Measurements from ENCODE around the gene FLYWCH1. TPM values are rescaled to one million over a fixed set of nuclear protein-coding genes. Genes with fewer than 3 reads are reported as not detected.
A peak's percentile ranks its signal among the peaks of the same experiment; 100 is the strongest.

The FLYWCH1 gene
- total and polyA plus RNA-seq, 10 of the 15 experiments (the other 5 are each of a cell fraction or from before 2014, with no cell fraction given): 0.47 to 33.8 (median 11.2) TPM

- Histone ChIP-seq H3K4me1 (ENCODE audit: control insufficient read depth, insufficient read depth, low read length) (peaks cover 32% of the 10 kb centered on the region), H3K9me3 (replicated peaks; ENCODE audit: control insufficient read depth, insufficient read depth, low read length) (no peaks in the 10 kb centered on the region), H3K79me2 (ENCODE audit: control insufficient read depth, insufficient read depth, low read length) (peaks cover 16% of the 10 kb centered on the region), H2AFZ (ENCODE audit: control insufficient read depth, low read depth, low read length) (peak overlapping the region; percentile 65), H3K36me3 (ENCODE audit: control insufficient read depth in 2 of 2, insufficient read depth in 2 of 2, low read length in 1 of 2) (peaks cover 4 to 10% of the 10 kb centered on the region in 2 experiments; a peak in 3 of 4 replicates), H3K4me3 (peak overlapping the region; percentile 91), H3K27ac (ENCODE audit: control insufficient read depth, insufficient read depth) (no peak overlapping the region), H4K20me1 (ENCODE audit: control insufficient read depth, insufficient read depth) (no peaks in the 10 kb centered on the region), H3K27me3 (replicated peaks in 1 of 2; ENCODE audit: control insufficient read depth in 2 of 2, insufficient read depth in 2 of 2, low read length in 1 of 2) (no peaks in the 10 kb centered on the region), H3K9ac (ENCODE audit: control insufficient read depth, insufficient read depth, low read length) (peak overlapping the region; percentile 80; the same call in 1 of the 2 replicates), H3K4me2 (ENCODE audit: control insufficient read depth, insufficient read depth) (peak overlapping the region; percentile 84)
- no peak for FAIRE-seq
- POLR2A ChIA-PET: interaction anchor here (0.6 kb wide), 1 partner anchor 12 kb away, joined by 9 read pairs; no protein-coding TSS in a partner anchor
- RAD21 ChIA-PET (ENCODE audit: unreplicated experiment): no interaction called here
- CTCF ChIA-PET: no interaction called here
- BruUV-seq (replicated peaks): no TSS peak
- in situ Hi-C loops (cut with MboI): no loop called here
- SMC1A ChIA-PET (ENCODE audit: uncharacterized antibody, unreplicated experiment): no interaction called here
- DNase-seq (ENCODE audit: low read depth, low spot score): no peak
- 2% methylated on average over 18 of the region's 18 CpGs for WGBS (ENCODE audit: insufficient coverage, insufficient replicate concordance, low lambda C conversion rate, missing lambda C conversion rate)
- TF ChIP-seq ZNF274 (IDR thresholded peaks at IDR 0.05; ENCODE audit: insufficient read depth, insufficient read length) (no peak), E4F1 (IDR thresholded peaks at IDR 0.05; ENCODE audit: borderline replicate concordance, partially characterized antibody) (no peak), SMAD5 (IDR thresholded peaks at IDR 0.05; ENCODE audit: low read depth) (no peak), POU2F2 (IDR thresholded peaks at IDR 0.05; ENCODE audit: borderline replicate concordance, low read depth, low read length) (peak; percentile 41; the same call in 1 of the 3 replicates), MAX (IDR thresholded peaks at IDR 0.05; ENCODE audit: low read depth, low read length) (no peak)
- ATAC-seq: peak; percentile 6
- intact Hi-C loops (cut with micrococcal nuclease; ENCODE audit: unreplicated experiment): no loop called here
Observed at GRCh38 chr16:2968368-2968737, 56.6 kb downstream of the FLYWCH1 start.
